Osteocyte (in vitro differentiated cells): Measurements from ENCODE around the gene PTPRZ1. TPM values are rescaled to one million over a fixed set of nuclear protein-coding genes. Genes with fewer than 3 reads are reported as not detected.

Experiments used
- DNase-seq: peaks from one replicate; pipeline ENCODE4 v3.0.0; 2021; ENCODE audit warnings: mixed read lengths; ENCODE audit not compliant: unreplicated experiment; ENCODE audit errors: extremely low spot score
- H3K27ac Mint-ChIP-seq: one replicate; pipeline ENCODE4 v1.8.0; 2021; ENCODE audit warnings: mild to moderate bottlenecking, mixed read lengths; ENCODE audit not compliant: unreplicated experiment
- H3K27me3 Mint-ChIP-seq: one replicate; pipeline ENCODE4 v1.8.0; 2021; ENCODE audit warnings: mixed read lengths; ENCODE audit not compliant: unreplicated experiment
- H3K36me3 Mint-ChIP-seq: one replicate; pipeline ENCODE4 v1.8.0; 2021; ENCODE audit warnings: mixed read lengths; ENCODE audit not compliant: unreplicated experiment
- H3K4me1 Mint-ChIP-seq: one replicate; pipeline ENCODE4 v1.8.0; 2021; ENCODE audit warnings: mixed read lengths; ENCODE audit not compliant: unreplicated experiment
- H3K4me3 Mint-ChIP-seq: one replicate; pipeline ENCODE4 v1.8.0; 2021; ENCODE audit warnings: mild to moderate bottlenecking, moderate library complexity, mixed read lengths; ENCODE audit not compliant: unreplicated experiment
- H3K9me3 Mint-ChIP-seq: one replicate; pipeline ENCODE4 v1.8.0; 2021; ENCODE audit warnings: mixed read lengths; ENCODE audit not compliant: unreplicated experiment
- total RNA-seq: library from RNA; stranded (reverse); gene quantifications from 2 replicates; pipeline ENCODE4 v1.2.1, GENCODE V29; 2021
- TF ChIP-seq, protein P1 (sequence below): fragments of 200-600 bp; sonication (generic); IDR thresholded peaks from 2 replicates; pipeline ENCODE4 v1.5.0; 2021; ENCODE audit warnings: antibody characterized with exemption, mild to moderate bottlenecking, moderate library complexity

Gene PTPRZ1
- total RNA-seq, 1 donor from 2014 or later = 0.38 TPM

DNA sequence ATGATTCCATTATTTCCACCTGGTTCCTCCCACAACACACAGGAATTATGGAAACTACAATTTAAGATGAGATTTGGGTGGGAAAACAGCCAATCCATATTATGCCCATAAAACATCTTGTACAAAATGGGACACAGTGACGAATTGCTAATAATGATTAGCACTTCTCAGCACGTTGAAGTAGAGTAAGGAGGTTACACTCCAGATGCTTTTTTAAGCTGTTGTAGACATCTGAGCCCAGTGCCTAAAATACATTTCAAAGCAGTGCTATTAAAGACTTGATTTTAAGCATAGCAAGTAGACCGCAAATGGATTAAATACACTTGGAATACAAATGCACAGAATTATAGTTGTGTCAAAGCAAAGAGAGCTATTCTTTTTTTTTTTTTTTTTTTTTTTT, 165.2 kb downstream of the PTPRZ1 start:
- TF ChIP-seq, protein P1, sequence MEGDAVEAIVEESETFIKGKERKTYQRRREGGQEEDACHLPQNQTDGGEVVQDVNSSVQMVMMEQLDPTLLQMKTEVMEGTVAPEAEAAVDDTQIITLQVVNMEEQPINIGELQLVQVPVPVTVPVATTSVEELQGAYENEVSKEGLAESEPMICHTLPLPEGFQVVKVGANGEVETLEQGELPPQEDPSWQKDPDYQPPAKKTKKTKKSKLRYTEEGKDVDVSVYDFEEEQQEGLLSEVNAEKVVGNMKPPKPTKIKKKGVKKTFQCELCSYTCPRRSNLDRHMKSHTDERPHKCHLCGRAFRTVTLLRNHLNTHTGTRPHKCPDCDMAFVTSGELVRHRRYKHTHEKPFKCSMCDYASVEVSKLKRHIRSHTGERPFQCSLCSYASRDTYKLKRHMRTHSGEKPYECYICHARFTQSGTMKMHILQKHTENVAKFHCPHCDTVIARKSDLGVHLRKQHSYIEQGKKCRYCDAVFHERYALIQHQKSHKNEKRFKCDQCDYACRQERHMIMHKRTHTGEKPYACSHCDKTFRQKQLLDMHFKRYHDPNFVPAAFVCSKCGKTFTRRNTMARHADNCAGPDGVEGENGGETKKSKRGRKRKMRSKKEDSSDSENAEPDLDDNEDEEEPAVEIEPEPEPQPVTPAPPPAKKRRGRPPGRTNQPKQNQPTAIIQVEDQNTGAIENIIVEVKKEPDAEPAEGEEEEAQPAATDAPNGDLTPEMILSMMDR = no peak
- no peaks in the 10 kb centered on the region for H3K36me3 Mint-ChIP-seq
- H3K4me3 Mint-ChIP-seq = no peak overlapping the region
- H3K4me1 Mint-ChIP-seq = no peaks in the 10 kb centered on the region
- no peaks in the 10 kb centered on the region for H3K9me3 Mint-ChIP-seq
- no peak overlapping the region for H3K27ac Mint-ChIP-seq
- peaks cover 19% of the 10 kb centered on the region for H3K27me3 Mint-ChIP-seq
- DNase-seq = no peak

DNA sequence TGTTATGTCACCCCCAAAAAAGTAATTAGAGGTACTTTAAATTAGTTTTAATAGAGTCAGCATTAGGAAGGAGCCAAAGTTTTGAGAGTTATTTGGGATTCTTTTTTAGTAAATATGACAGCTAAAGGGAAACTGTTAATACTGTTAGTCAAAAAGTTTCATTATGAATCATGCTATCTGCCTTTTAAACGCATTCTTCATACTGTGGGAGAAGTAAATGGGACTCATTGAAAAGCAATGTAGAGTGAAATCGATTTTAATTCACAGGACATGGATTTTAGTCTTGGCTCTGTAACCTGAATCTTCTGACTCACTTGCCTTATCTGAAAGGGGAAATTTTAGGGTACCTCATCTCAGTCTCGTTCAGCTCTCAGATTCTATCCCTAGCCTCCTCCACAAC, 165.9 kb downstream of the PTPRZ1 start:
- TF ChIP-seq, protein P1 = no peak
- Mint-ChIP-seq H3K4me3 (no peak overlapping the region), H3K36me3 (no peaks in the 10 kb centered on the region), H3K27me3 (peaks cover 19% of the 10 kb centered on the region), H3K9me3 (no peaks in the 10 kb centered on the region), H3K4me1 (no peaks in the 10 kb centered on the region), H3K27ac (no peak overlapping the region)
- no peak for DNase-seq

DNA sequence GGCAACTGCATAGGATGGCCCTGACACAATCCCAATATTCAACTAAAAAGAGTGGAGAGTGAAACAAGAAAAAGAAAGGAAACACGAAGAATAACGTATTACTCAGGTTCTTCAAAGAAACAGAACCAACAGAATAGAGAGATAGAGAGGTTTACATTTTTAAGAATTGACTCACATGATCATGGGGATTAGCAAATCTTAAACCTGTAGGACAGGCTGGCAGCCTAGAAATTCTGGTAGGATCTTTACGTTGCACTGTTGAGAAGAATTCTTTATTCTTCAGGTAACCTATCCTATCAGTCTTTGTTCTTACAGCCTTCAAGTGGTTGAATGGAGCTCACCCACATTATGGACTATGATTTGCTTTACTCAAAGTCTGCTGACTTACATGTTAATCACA, 167.2 kb downstream of the PTPRZ1 start:
- Mint-ChIP-seq H3K9me3 (no peaks in the 10 kb centered on the region), H3K36me3 (no peaks in the 10 kb centered on the region), H3K4me3 (no peak overlapping the region), H3K27me3 (peaks cover 14% of the 10 kb centered on the region), H3K4me1 (no peaks in the 10 kb centered on the region), H3K27ac (no peak overlapping the region)
- TF ChIP-seq, protein P1 = no peak
- no peak for DNase-seq

DNA sequence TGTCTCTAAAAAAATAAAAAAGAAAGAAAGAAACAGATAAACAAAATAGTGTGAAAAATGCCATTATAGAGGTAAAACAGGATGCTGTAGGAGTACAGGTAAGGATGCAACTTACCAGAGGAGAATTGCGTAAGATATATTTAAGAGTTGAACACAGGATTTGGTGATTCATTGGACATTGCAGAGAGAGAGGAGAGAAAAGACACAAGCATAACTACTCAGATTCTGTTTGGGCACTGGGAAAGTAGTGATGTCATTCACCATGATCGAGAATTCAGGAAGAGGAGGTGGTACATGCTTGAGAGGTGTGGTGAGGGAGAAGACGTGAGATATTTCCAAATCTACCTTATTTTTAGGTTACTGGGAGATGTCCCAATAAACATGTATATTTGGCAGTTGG, 173.4 kb downstream of the PTPRZ1 start:
- no peaks in the 10 kb centered on the region for H3K4me1 Mint-ChIP-seq
- TF ChIP-seq, protein P1 = no peak
- DNase-seq = no peak
- no peaks in the 10 kb centered on the region for H3K9me3 Mint-ChIP-seq
- no peak overlapping the region for H3K4me3 Mint-ChIP-seq
- no peak overlapping the region for H3K27ac Mint-ChIP-seq
- H3K27me3 Mint-ChIP-seq = peaks cover 11% of the 10 kb centered on the region
- H3K36me3 Mint-ChIP-seq = no peaks in the 10 kb centered on the region

DNA sequence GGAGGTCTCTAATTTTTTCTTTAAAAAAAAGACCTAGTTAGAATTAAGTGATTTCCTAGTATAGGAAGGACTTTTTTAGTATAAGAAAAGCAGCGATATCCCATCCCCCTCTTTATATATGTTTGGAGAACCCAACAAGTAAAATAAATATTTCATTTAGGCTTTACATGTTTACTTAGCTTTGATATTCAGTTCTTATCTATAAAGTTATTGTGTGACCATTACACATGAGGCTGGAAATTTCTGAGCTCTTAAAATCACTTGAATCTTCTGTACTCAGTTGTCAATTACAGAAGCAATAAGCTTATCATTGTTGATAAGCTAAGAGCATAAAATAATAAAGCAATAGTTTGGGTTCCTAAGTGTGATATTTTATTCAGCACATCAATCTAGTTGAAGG, 181.4 kb downstream of the PTPRZ1 start:
- H3K36me3 Mint-ChIP-seq = no peaks in the 10 kb centered on the region

More for the DNA sequence above, 181.4 kb downstream of the PTPRZ1 start:
- Mint-ChIP-seq H3K27me3 (peaks cover 27% of the 10 kb centered on the region), H3K9me3 (no peaks in the 10 kb centered on the region), H3K4me1 (no peaks in the 10 kb centered on the region), H3K4me3 (no peak overlapping the region), H3K27ac (no peak overlapping the region)
- TF ChIP-seq, protein P1 = no peak
- no peak for DNase-seq
